ENCODE results near the gene DLL3.
"Not testable (repeated sequence)": the region's sequence is repeated elsewhere in the genome, so short reads cannot be mapped to it uniquely, and the experiment has no call there.

Gene DLL3

GRCh38 chr19:39498798-39499642 is at the start of gene DLL3:
Gene DLL3 (plus strand): TSS chr19:39498947. CDS start chr19:39498975, 28 bp downstream.
- TF ChIP-seq CTCF (IDR thresholded peaks at IDR 0.05; ENCODE audit: control extremely low read depth, extremely low read depth, low read depth, missing control alignments) = no peak
- CTCF ChIA-PET = interaction anchor here (1.6 to 3.1 kb wide), 3 partner anchors 9 to 34 kb away, joined by 3 to 16 read pairs (median 4); partner anchors contain the start of gene EID2B
- POLR2A ChIA-PET = interaction anchor here (0.6 kb wide), 1 partner anchor 565 kb away, joined by 3 read pairs; no protein-coding TSS in a partner anchor
- DNase-seq (ENCODE audit: extremely low spot score) = no peak

GRCh38 chr19:39449116-39449797 is 49.5 kb upstream of the DLL3 start:
- ChIA-PET POLR2A (interaction anchor here (0.5 to 3.0 kb wide), 4 partner anchors 12 to 18 kb away, joined by 3 to 11 read pairs (median 6); partner anchors contain the start of gene RPS16), CTCF (interaction anchor here (3.8 kb wide), 1 partner anchor 25 kb away, joined by 22 read pairs; no protein-coding TSS in a partner anchor)
- DNase-seq (ENCODE audit: extremely low spot score) = no peak
- no peak for TF ChIP-seq CTCF (IDR thresholded peaks at IDR 0.05; ENCODE audit: control extremely low read depth, extremely low read depth, low read depth, missing control alignments)

- DNase-seq (ENCODE audit: extremely low spot score); CTCF ChIA-PET: not testable (repeated sequence)
- POLR2A ChIA-PET = interaction anchor here (1.7 kb wide), 1 partner anchor 10 kb away, joined by 9 read pairs; no protein-coding TSS in a partner anchor
These were observed 47.5 kb upstream of the DLL3 start for GRCh38 chr19:39451257-39451656.

GRCh38 chr19:39463403-39463802 is 35.3 kb upstream of the DLL3 start:
- DNase-seq (ENCODE audit: extremely low spot score) = no peak
- POLR2A ChIA-PET = no interaction called here
- no peak for TF ChIP-seq CTCF (IDR thresholded peaks at IDR 0.05; ENCODE audit: control extremely low read depth, extremely low read depth, low read depth, missing control alignments)
- CTCF ChIA-PET = interaction anchor here (1.3 to 5.9 kb wide), 3 partner anchors 12 to 40 kb away, joined by 3 to 37 read pairs (median 8); no protein-coding TSS in a partner anchor

- TF ChIP-seq CTCF (IDR thresholded peaks at IDR 0.05; ENCODE audit: control extremely low read depth, extremely low read depth, low read depth, missing control alignments) = no peak
- CTCF ChIA-PET = interaction anchor here (1.3 to 5.9 kb wide), 2 partner anchors 9 to 11 kb away, joined by 3 to 37 read pairs; no protein-coding TSS in a partner anchor
- POLR2A ChIA-PET = interaction anchor here (0.6 kb wide), 1 partner anchor 43 kb away, joined by 4 read pairs; no protein-coding TSS in a partner anchor
- DNase-seq (ENCODE audit: extremely low spot score) = no peak
These were observed 32.6 kb upstream of the DLL3 start for GRCh38 chr19:39465956-39466747.

GRCh38 chr19:39467941-39468340 is 30.8 kb upstream of the DLL3 start:
- DNase-seq (ENCODE audit: extremely low spot score) = no peak
- POLR2A ChIA-PET = interaction anchor here (0.5 kb wide), 1 partner anchor 18 kb away, joined by 3 read pairs; no protein-coding TSS in a partner anchor
- TF ChIP-seq CTCF (IDR thresholded peaks at IDR 0.05; ENCODE audit: control extremely low read depth, extremely low read depth, low read depth, missing control alignments) = no peak
- CTCF ChIA-PET = interaction anchor here (0.8 to 1.3 kb wide), 3 partner anchors 9 to 29 kb away, joined by 3 read pairs; no protein-coding TSS in a partner anchor

Measured in GM10248 (cell line).